Mesenchymal stem cell (in vitro differentiated cells and primary cell): ENCODE results near the gene DENND2A.
"Not testable (repeated sequence)": the region's sequence is repeated elsewhere in the genome, so short reads cannot be mapped to it uniquely, and the experiment has no call there.

Experiments
- DNase-seq: peaks from one replicate; pipeline ENCODE4 v3.0.0-alpha.2; 2013
- H2AFZ ChIP-seq: one replicate; pipeline ENCODE4 v1.6.1; 2013; ENCODE audit warnings: low read depth, mild to moderate bottlenecking, control low read depth, inconsistent platforms, low read length, moderate library complexity
- H2AK5ac ChIP-seq: 2 replicates; pipeline ENCODE4 v1.6.1; 2013; ENCODE audit warnings: low read length, moderate library complexity, mild to moderate bottlenecking, inconsistent platforms; ENCODE audit not compliant: severe bottlenecking
- H2BK120ac ChIP-seq: one replicate; pipeline ENCODE4 v1.6.1; 2013; ENCODE audit warnings: low read depth, mild to moderate bottlenecking, inconsistent platforms, low read length, moderate library complexity
- H2BK12ac ChIP-seq, 2 experiments: one replicate each; pipeline ENCODE4 v1.6.1; 2013; ENCODE audit warnings: inconsistent platforms in 2 of 2, low read length in 2 of 2, mild to moderate bottlenecking in 2 of 2, moderate library complexity in 2 of 2, control low read depth in 1 of 2
- H2BK15ac ChIP-seq: one replicate; pipeline ENCODE4 v1.6.1; 2013; ENCODE audit warnings: mild to moderate bottlenecking, low read depth, inconsistent platforms; ENCODE audit not compliant: poor library complexity, severe bottlenecking
- H2BK5ac ChIP-seq: 2 replicates; pipeline ENCODE4 v1.6.1; 2013; ENCODE audit warnings: low read depth, mild to moderate bottlenecking, low read length, control low read depth, inconsistent platforms; ENCODE audit not compliant: poor library complexity, severe bottlenecking
- H3K14ac ChIP-seq, 2 experiments: one replicate each; pipeline ENCODE4 v1.6.1; 2013; ENCODE audit warnings: inconsistent platforms in 2 of 2, low read length in 2 of 2, control low read depth in 1 of 2, mild to moderate bottlenecking in 1 of 2, moderate library complexity in 1 of 2
- H3K18ac ChIP-seq, 2 experiments: one replicate each; pipeline ENCODE4 v1.6.1; 2013; ENCODE audit warnings: inconsistent platforms in 2 of 2, low read length in 2 of 2, control low read depth in 1 of 2, low read depth in 1 of 2, mild to moderate bottlenecking in 1 of 2
- H3K23ac ChIP-seq, 2 experiments: one replicate each; pipeline ENCODE4 v1.6.1; 2013; ENCODE audit warnings: inconsistent platforms in 2 of 2, low read length in 2 of 2, mild to moderate bottlenecking in 2 of 2, moderate library complexity in 2 of 2, control low read depth in 1 of 2
- H3K27ac ChIP-seq: 2 replicates; pipeline ENCODE4 v1.5.1; 2013; ENCODE audit warnings: mild to moderate bottlenecking, moderate library complexity, low read length, control low read depth, inconsistent platforms; ENCODE audit not compliant: poor library complexity, severe bottlenecking
- H3K27me3 ChIP-seq, 2 experiments: 2 replicates each; pipeline versions ENCODE4 v1.6.1 to v1.7.0; 2013; ENCODE audit warnings: low read length in 2 of 2, mild to moderate bottlenecking in 2 of 2, moderate library complexity in 2 of 2, control low read depth in 1 of 2, inconsistent platforms in 1 of 2; ENCODE audit not compliant: control insufficient read depth in 1 of 2, insufficient read depth in 1 of 2
- H3K36me3 ChIP-seq, 2 experiments: 2 replicates each; pipeline versions ENCODE4 v1.6.1 to v1.7.0; 2013; ENCODE audit warnings: low read length in 2 of 2, control low read depth in 1 of 2, inconsistent platforms in 1 of 2, low read depth in 1 of 2, mild to moderate bottlenecking in 1 of 2; ENCODE audit not compliant: insufficient read depth in 2 of 2, control insufficient read depth in 1 of 2
- H3K4ac ChIP-seq, 2 experiments: one replicate each; pipeline ENCODE4 v1.6.1; 2013; ENCODE audit warnings: inconsistent platforms in 2 of 2, low read length in 2 of 2, mild to moderate bottlenecking in 2 of 2, moderate library complexity in 2 of 2, control low read depth in 1 of 2, low read depth in 1 of 2
- H3K4me1 ChIP-seq: 2 replicates; pipeline ENCODE4 v1.6.1; 2013; ENCODE audit warnings: low read depth, low read length, control low read depth; ENCODE audit not compliant: control insufficient read depth, insufficient read depth
- H3K4me2 ChIP-seq: 2 replicates; pipeline ENCODE4 v1.6.1; 2013; ENCODE audit warnings: low read length, mild to moderate bottlenecking, inconsistent platforms; ENCODE audit not compliant: poor library complexity, severe bottlenecking
- H3K4me3 ChIP-seq, 2 experiments: 2 replicates each; pipeline versions ENCODE4 v1.5.1 to v1.7.0; 2013; ENCODE audit warnings: low read length in 2 of 2, mild to moderate bottlenecking in 2 of 2, control low read depth in 1 of 2, low read depth in 1 of 2; ENCODE audit not compliant: insufficient read depth in 1 of 2
- H3K79me1 ChIP-seq: replicated peaks from 2 replicates; pipeline ENCODE4 v1.6.1; 2013; ENCODE audit warnings: mild to moderate bottlenecking, control low read depth, low read length, inconsistent platforms; ENCODE audit not compliant: poor library complexity, severe bottlenecking
- H3K9ac ChIP-seq: 2 replicates; pipeline ENCODE4 v1.7.0; 2013; ENCODE audit warnings: mild to moderate bottlenecking, low read length, moderate library complexity
- H3K9me3 ChIP-seq: 2 replicates; pipeline ENCODE4 v1.7.0; 2013; ENCODE audit warnings: mild to moderate bottlenecking, low read length; ENCODE audit not compliant: control insufficient read depth
- H4K8ac ChIP-seq: one replicate; pipeline ENCODE4 v1.6.1; 2013; ENCODE audit warnings: inconsistent platforms, mild to moderate bottlenecking, low read length, moderate library complexity
- H4K91ac ChIP-seq: one replicate; pipeline ENCODE4 v1.6.1; 2013; ENCODE audit warnings: mild to moderate bottlenecking, low read length, inconsistent platforms
- WGBS: methylation state at CpG from one replicate; pipeline ENCODE4 v1.1.7; 2013; ENCODE audit warnings: mixed read lengths; 5-methylcytosine and 5-hydroxymethylcytosine counted together

DENND2A gene

DNA sequence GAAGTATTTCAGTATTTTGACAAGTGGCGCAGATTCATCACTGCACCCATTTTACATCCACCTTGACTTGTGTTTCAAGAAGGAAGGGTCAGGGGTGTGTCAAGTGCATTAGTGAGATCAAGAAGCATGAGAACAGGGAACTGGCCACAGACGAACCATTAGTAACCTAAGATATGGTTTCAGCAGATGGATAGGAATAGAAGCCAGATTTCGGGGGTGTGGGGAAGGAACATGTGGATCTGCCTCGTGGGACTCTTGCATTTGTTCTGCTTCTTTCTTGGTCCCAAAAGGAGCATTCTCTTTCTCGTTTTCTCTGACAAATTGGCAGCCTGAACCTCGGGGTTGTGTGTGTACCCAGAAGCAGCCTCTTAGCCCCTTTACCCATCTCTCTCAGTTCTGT is 9.6 kb downstream of the DENND2A start:
- Histone ChIP-seq H2BK5ac (no peak overlapping the region), H2AK5ac (peak overlapping the region; percentile 61), H3K79me1 (no peaks in the 10 kb centered on the region), H3K18ac (no peak overlapping the region), H3K4me2 (no peak overlapping the region), H3K9me3 (no peaks in the 10 kb centered on the region), H3K14ac (no peak overlapping the region), H3K36me3 (peaks cover 0 to 17% of the 10 kb centered on the region in 2 experiments), H2AFZ (no peak overlapping the region), H2BK15ac (no peak overlapping the region), H3K9ac (peak overlapping the region; percentile 55), H3K27ac (peak overlapping the region; percentile 19), H4K8ac (no peak overlapping the region), H3K4me3 (peak overlapping the region in 1 of 2 experiments; percentile 33), H3K27me3 (no peaks in the 10 kb centered on the region), H3K4me1 (peaks cover 22% of the 10 kb centered on the region), H2BK120ac (no peak overlapping the region), H2BK12ac (no peak overlapping the region), H4K91ac (no peak overlapping the region), H3K23ac (no peak overlapping the region), H3K4ac (no peak overlapping the region)
- WGBS = 84% methylated on average over 5 of the region's 6 CpGs
- no peak for DNase-seq

DNA sequence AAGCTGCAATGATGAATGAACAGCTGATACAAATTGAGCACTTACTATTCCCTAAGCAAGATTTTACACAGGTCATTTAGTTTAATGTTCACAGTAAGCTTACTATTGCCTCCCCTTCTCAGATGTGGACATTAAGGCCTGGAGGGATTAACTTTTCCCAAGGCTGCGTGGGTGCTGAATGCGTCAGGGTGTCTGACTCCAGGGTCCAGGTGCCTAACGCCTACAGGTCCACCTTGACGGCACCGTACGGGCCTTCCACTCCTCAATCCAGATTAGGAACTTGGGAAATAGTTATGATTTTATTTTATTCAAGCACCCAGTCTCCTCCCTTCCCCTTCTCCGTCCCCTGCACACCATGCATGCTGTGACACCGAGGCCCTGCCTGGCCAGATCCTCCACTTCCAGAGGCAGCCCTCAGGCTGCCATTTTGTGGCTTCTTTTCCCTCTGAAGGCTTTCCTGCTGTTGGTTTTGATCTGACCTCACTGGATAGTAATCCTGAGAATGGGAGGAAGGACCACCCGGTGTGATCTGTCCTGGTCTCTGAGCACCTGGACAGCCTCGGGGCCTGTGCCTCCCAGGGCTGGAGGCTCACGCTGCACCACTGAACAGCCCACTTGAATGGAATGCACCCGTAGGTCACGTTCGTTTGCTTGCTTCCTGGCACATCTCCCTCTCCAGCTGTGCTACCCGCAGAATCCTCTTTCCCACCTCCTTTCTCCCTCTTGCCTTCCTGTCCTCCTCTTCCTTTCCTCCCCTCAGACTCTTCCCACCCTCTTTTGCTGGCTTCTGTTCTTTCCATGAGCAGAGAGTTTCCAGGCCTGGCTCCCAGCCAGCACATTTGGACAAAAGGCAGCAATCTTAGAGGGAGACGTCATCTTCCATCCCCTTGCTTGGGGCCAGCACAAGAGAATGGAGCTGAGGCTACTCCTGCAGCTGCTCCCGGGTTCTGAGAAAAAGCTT is 14.4 kb downstream of the DENND2A start:
- H4K8ac ChIP-seq = peak overlapping the region; percentile 29
- H2AK5ac ChIP-seq = peak overlapping the region; percentile 91
- no peaks in the 10 kb centered on the region for H3K9me3 ChIP-seq
- H2BK5ac ChIP-seq = peak overlapping the region; percentile 47
- H3K9ac ChIP-seq = peak overlapping the region; percentile 73
- no peak overlapping the region for H3K23ac ChIP-seq
- H2BK120ac ChIP-seq = peak overlapping the region; percentile 21
- H3K36me3 ChIP-seq = peaks cover 0 to 17% of the 10 kb centered on the region in 2 experiments
- peak overlapping the region; percentile 20 for H3K4me2 ChIP-seq
- H2AFZ ChIP-seq = no peak overlapping the region
- H2BK15ac ChIP-seq = no peak overlapping the region
- no peak overlapping the region for H3K4me3 ChIP-seq
- H3K14ac ChIP-seq = no peak overlapping the region
- H3K27ac ChIP-seq = peak overlapping the region; percentile 88
- peak overlapping the region; percentile 4 to 28 for H2BK12ac ChIP-seq
- peak overlapping the region; percentile 23 to 67 for H3K18ac ChIP-seq
- H4K91ac ChIP-seq = peak overlapping the region; percentile 65
- peaks cover 24% of the 10 kb centered on the region for H3K4me1 ChIP-seq
- WGBS = 20% methylated on average over 11 of the region's 17 CpGs
- peaks cover 2% of the 10 kb centered on the region for H3K79me1 ChIP-seq
- H3K4ac ChIP-seq = no peak overlapping the region
- peak; percentile 96 for DNase-seq
- H3K27me3 ChIP-seq = no peaks in the 10 kb centered on the region

DNA sequence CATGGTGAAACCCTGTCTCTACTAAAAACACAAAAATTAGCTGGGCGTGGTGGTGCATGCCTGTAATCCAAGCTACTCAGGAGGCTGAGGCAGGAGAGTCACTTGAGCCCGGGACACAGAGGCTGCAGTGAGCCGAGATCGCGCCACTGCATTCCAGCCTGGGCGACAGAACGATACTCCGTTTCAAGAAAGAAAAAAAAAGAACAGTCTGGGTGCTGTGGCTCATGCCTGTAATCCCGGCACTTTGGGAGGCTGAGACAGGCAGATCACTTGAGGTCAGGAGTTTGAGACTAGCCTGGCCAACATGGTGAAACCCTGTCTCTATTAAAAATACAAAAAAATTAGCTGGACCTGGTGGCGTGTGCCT is 15.4 kb downstream of the DENND2A start:
- peaks cover 0 to 17% of the 10 kb centered on the region in 2 experiments for H3K36me3 ChIP-seq
- H3K9me3 ChIP-seq, H2AFZ ChIP-seq, H3K18ac ChIP-seq, H3K14ac ChIP-seq, DNase-seq, H4K91ac ChIP-seq, H3K4me3 ChIP-seq, H3K27me3 ChIP-seq, H3K79me1 ChIP-seq, H3K9ac ChIP-seq, H2BK12ac ChIP-seq, H4K8ac ChIP-seq, H3K23ac ChIP-seq, H2BK120ac ChIP-seq, H3K4ac ChIP-seq, H2BK15ac ChIP-seq, H3K4me2 ChIP-seq: not testable (repeated sequence)
- H3K27ac ChIP-seq = peak overlapping the region; percentile 88
- H3K4me1 ChIP-seq = peaks cover 29% of the 10 kb centered on the region
- H2BK5ac ChIP-seq = peak overlapping the region; percentile 95
- WGBS = 97% methylated on average over 10 of the region's 10 CpGs
- H2AK5ac ChIP-seq = peak overlapping the region; percentile 99

- H2BK5ac ChIP-seq = peak overlapping the region; percentile 86
- H2BK15ac ChIP-seq = peak overlapping the region; percentile 65
- H3K23ac ChIP-seq = no peak overlapping the region
- H3K36me3 ChIP-seq = peaks cover 0 to 17% of the 10 kb centered on the region in 2 experiments
- H3K27me3 ChIP-seq = no peaks in the 10 kb centered on the region
- no peak overlapping the region for H2AFZ ChIP-seq
- H3K4me3 ChIP-seq = peak overlapping the region in 1 of 2 experiments; percentile 30
- H3K27ac ChIP-seq = peak overlapping the region; percentile 89
- H2BK12ac ChIP-seq = peak overlapping the region in 1 of 2 experiments; percentile 98
- peak; percentile 63 for DNase-seq
- H3K14ac ChIP-seq = no peak overlapping the region
- peaks cover 29% of the 10 kb centered on the region for H3K4me1 ChIP-seq
- H2AK5ac ChIP-seq = peak overlapping the region; percentile 98
- peak overlapping the region; percentile 29 for H2BK120ac ChIP-seq
- H3K79me1 ChIP-seq = peaks cover 2% of the 10 kb centered on the region
- H3K4me2 ChIP-seq = no peak overlapping the region
- WGBS = 91% methylated on average over 11 of the region's 11 CpGs
- H3K9me3 ChIP-seq = no peaks in the 10 kb centered on the region
- peak overlapping the region; percentile 52 for H3K9ac ChIP-seq
- no peak overlapping the region for H3K4ac ChIP-seq
- H4K8ac ChIP-seq = peak overlapping the region; percentile 10
- peak overlapping the region; percentile 22 for H4K91ac ChIP-seq
- peak overlapping the region in 1 of 2 experiments; percentile 44 for H3K18ac ChIP-seq
Observed at GRCh38 chr7:140624392-140625191, 16.0 kb downstream of the DENND2A start.
